ENCODE measurements around the gene TFAP2A. TPM values are rescaled to one million over a fixed set of nuclear protein-coding genes. Genes with fewer than 3 reads are reported as not detected.
A peak's percentile ranks its signal among the peaks of the same experiment; 100 is the strongest.

TFAP2A gene
- under 1 TPM in 2 of 4 donors, not detected in 2; 0.19 to 0.58 TPM for polyA plus RNA-seq
- long read RNA-seq, donor 1, partial matches to known transcripts: 0 of 1 reads
- long read RNA-seq, donor 1, other reads (novel, unspliced or antisense): 0 of 1 reads
- long read RNA-seq, donor 2: 0 reads
- long read RNA-seq, donor 3: 0 reads
- long read RNA-seq, donor 4: 0 reads
- long read RNA-seq, donor 5: 0 reads
- long read RNA-seq, donor 6: 0 reads
- long read RNA-seq, donor 7: 0 reads
- long read RNA-seq, donor 8, partial matches to known transcripts: 0 of 2 reads
- long read RNA-seq, donor 8, other reads (novel, unspliced or antisense): 0 of 2 reads
- long read RNA-seq, donor 9: 0 reads
- long read RNA-seq, donor 10: 0 reads

GRCh38 chr6:10414756-10415616 lies at the start of gene TFAP2A:
Gene TFAP2A, minus strand, starts transcription at chr6:10415074. Its CDS starts 83 bp downstream, at chr6:10414991.
- FAIRE-seq: no peak
- no peak within 1 kb of the TSS for H3K27ac ChIP-seq (ENCODE audit: low read depth in 1 of 3, low read length in 2 of 3)
- H3K36me3 ChIP-seq (ENCODE audit: control insufficient read depth in 3 of 3, insufficient read depth in 2 of 3, low read depth in 1 of 3, low read length in 3 of 3): no peaks in the 10 kb centered on the region
- peak within 1 kb of the TSS in 1 of 3 donors; percentile 4 for H3K4me3 ChIP-seq (ENCODE audit: low read depth in 1 of 3, low read length in 3 of 3)
- peak in 1 of 2 donors; percentile 19 for DNase-seq
- peaks cover 13 to 99% (median 76%) of the 10 kb centered on the region in 3 donors for H3K27me3 ChIP-seq (ENCODE audit: control insufficient read depth in 3 of 3, insufficient read depth in 3 of 3, low read length in 3 of 3)
- WGBS, 3 donors: 5 to 7% (median 6%) methylated on average over 55 to 58 of the region's 58 CpGs
- H3K4me1 ChIP-seq (ENCODE audit: control insufficient read depth in 3 of 3, insufficient read depth in 2 of 3, low read depth in 1 of 3, low read length in 2 of 3): peaks cover 7 to 32% (median 9%) of the 10 kb centered on the region in 3 donors
- peaks cover 0 to 15% of the 10 kb centered on the region in 2 donors for H3K9me3 ChIP-seq (ENCODE audit: control insufficient read depth in 2 of 2, insufficient read depth in 1 of 2, low read depth in 1 of 2, low read length in 1 of 2)

GRCh38 chr6:10463491-10464481 lies 48.9 kb upstream of the TFAP2A start:
- WGBS, 3 donors: 53 to 61% (median 57%) methylated on average over 16 of the region's 16 CpGs
- H3K4me3 ChIP-seq (ENCODE audit: low read depth in 1 of 3, low read length in 3 of 3): no peak overlapping the region
- H3K27ac ChIP-seq (ENCODE audit: low read depth in 1 of 3, low read length in 2 of 3): no peak overlapping the region
- FAIRE-seq: no peak
- H3K36me3 ChIP-seq (ENCODE audit: control insufficient read depth in 3 of 3, insufficient read depth in 2 of 3, low read depth in 1 of 3, low read length in 3 of 3): no peaks in the 10 kb centered on the region
- peaks cover 0 to 15% (median 0%) of the 10 kb centered on the region in 3 donors for H3K27me3 ChIP-seq (ENCODE audit: control insufficient read depth in 3 of 3, insufficient read depth in 3 of 3, low read length in 3 of 3)
- no peaks in the 10 kb centered on the region for H3K4me1 ChIP-seq (ENCODE audit: control insufficient read depth in 3 of 3, insufficient read depth in 2 of 3, low read depth in 1 of 3, low read length in 2 of 3)
- no peak for DNase-seq
- no peaks in the 10 kb centered on the region for H3K9me3 ChIP-seq (ENCODE audit: control insufficient read depth in 2 of 2, insufficient read depth in 1 of 2, low read depth in 1 of 2, low read length in 1 of 2)

- H3K9me3 ChIP-seq (ENCODE audit: control insufficient read depth in 2 of 2, insufficient read depth in 1 of 2, low read depth in 1 of 2, low read length in 1 of 2): no peaks in the 10 kb centered on the region
- DNase-seq: no peak
- no peak for FAIRE-seq
- H3K36me3 ChIP-seq (ENCODE audit: control insufficient read depth in 3 of 3, insufficient read depth in 2 of 3, low read depth in 1 of 3, low read length in 3 of 3): no peaks in the 10 kb centered on the region
- no peak overlapping the region for H3K27ac ChIP-seq (ENCODE audit: low read depth in 1 of 3, low read length in 2 of 3)
- 86 to 88% (median 86%) methylated on average over 12 of the region's 12 CpGs for WGBS, 3 donors
- no peaks in the 10 kb centered on the region for H3K4me1 ChIP-seq (ENCODE audit: control insufficient read depth in 3 of 3, insufficient read depth in 2 of 3, low read depth in 1 of 3, low read length in 2 of 3)
- H3K4me3 ChIP-seq (ENCODE audit: low read depth in 1 of 3, low read length in 3 of 3): no peak overlapping the region
- H3K27me3 ChIP-seq (ENCODE audit: control insufficient read depth in 3 of 3, insufficient read depth in 3 of 3, low read length in 3 of 3): peaks cover 0 to 15% (median 0%) of the 10 kb centered on the region in 3 donors
Measured at GRCh38 chr6:10463040-10463439, 48.2 kb upstream of the TFAP2A start.

GRCh38 chr6:10461850-10462249 lies 47.0 kb upstream of the TFAP2A start:
- no peak overlapping the region for H3K27ac ChIP-seq (ENCODE audit: low read depth in 1 of 3, low read length in 2 of 3)
- 69 to 83% (median 73%) methylated on average over 1 of the region's 1 CpG for WGBS, 3 donors

GRCh38 chr6:10460096-10460495 lies 45.2 kb upstream of the TFAP2A start:
- no peaks in the 10 kb centered on the region for H3K36me3 ChIP-seq (ENCODE audit: control insufficient read depth in 3 of 3, insufficient read depth in 2 of 3, low read depth in 1 of 3, low read length in 3 of 3)
- H3K27ac ChIP-seq (ENCODE audit: low read depth in 1 of 3, low read length in 2 of 3): no peak overlapping the region
- H3K4me3 ChIP-seq (ENCODE audit: low read depth in 1 of 3, low read length in 3 of 3): no peak overlapping the region
- WGBS, 3 donors: 62 to 70% (median 63%) methylated on average over 5 of the region's 5 CpGs
- peaks cover 0 to 15% (median 0%) of the 10 kb centered on the region in 3 donors for H3K27me3 ChIP-seq (ENCODE audit: control insufficient read depth in 3 of 3, insufficient read depth in 3 of 3, low read length in 3 of 3)
- H3K4me1 ChIP-seq (ENCODE audit: control insufficient read depth in 3 of 3, insufficient read depth in 2 of 3, low read depth in 1 of 3, low read length in 2 of 3): no peaks in the 10 kb centered on the region
- H3K9me3 ChIP-seq (ENCODE audit: control insufficient read depth in 2 of 2, insufficient read depth in 1 of 2, low read depth in 1 of 2, low read length in 1 of 2): no peaks in the 10 kb centered on the region
- no peak for FAIRE-seq
- DNase-seq: no peak

More at GRCh38 chr6:10461850-10462249, 47.0 kb upstream of the TFAP2A start:
- peaks cover 0 to 15% (median 0%) of the 10 kb centered on the region in 3 donors for H3K27me3 ChIP-seq (ENCODE audit: control insufficient read depth in 3 of 3, insufficient read depth in 3 of 3, low read length in 3 of 3)
- H3K36me3 ChIP-seq (ENCODE audit: control insufficient read depth in 3 of 3, insufficient read depth in 2 of 3, low read depth in 1 of 3, low read length in 3 of 3): no peaks in the 10 kb centered on the region
- H3K4me3 ChIP-seq (ENCODE audit: low read depth in 1 of 3, low read length in 3 of 3): no peak overlapping the region
- no peaks in the 10 kb centered on the region for H3K9me3 ChIP-seq (ENCODE audit: control insufficient read depth in 2 of 2, insufficient read depth in 1 of 2, low read depth in 1 of 2, low read length in 1 of 2)
- DNase-seq (no peak), FAIRE-seq (no peak)
- no peaks in the 10 kb centered on the region for H3K4me1 ChIP-seq (ENCODE audit: control insufficient read depth in 3 of 3, insufficient read depth in 2 of 3, low read depth in 1 of 3, low read length in 2 of 3)

- H3K27ac ChIP-seq (ENCODE audit: low read depth in 1 of 3, low read length in 2 of 3): no peak overlapping the region
- WGBS, 3 donors: 45 to 69% (median 59%) methylated on average over 1 of the region's 1 CpG
- no peak for DNase-seq
- H3K4me3 ChIP-seq (ENCODE audit: low read depth in 1 of 3, low read length in 3 of 3): no peak overlapping the region
- H3K36me3 ChIP-seq (ENCODE audit: control insufficient read depth in 3 of 3, insufficient read depth in 2 of 3, low read depth in 1 of 3, low read length in 3 of 3): no peaks in the 10 kb centered on the region
- no peak for FAIRE-seq
- H3K4me1 ChIP-seq (ENCODE audit: control insufficient read depth in 3 of 3, insufficient read depth in 2 of 3, low read depth in 1 of 3, low read length in 2 of 3): no peaks in the 10 kb centered on the region
- no peaks in the 10 kb centered on the region for H3K9me3 ChIP-seq (ENCODE audit: control insufficient read depth in 2 of 2, insufficient read depth in 1 of 2, low read depth in 1 of 2, low read length in 1 of 2)
- H3K27me3 ChIP-seq (ENCODE audit: control insufficient read depth in 3 of 3, insufficient read depth in 3 of 3, low read length in 3 of 3): peaks cover 0 to 6% (median 0%) of the 10 kb centered on the region in 3 donors
Measured at GRCh38 chr6:10458287-10458686, 43.4 kb upstream of the TFAP2A start.

GRCh38 chr6:10453596-10453995 lies 38.7 kb upstream of the TFAP2A start:
- Histone ChIP-seq H3K4me3 (ENCODE audit: low read depth in 1 of 3, low read length in 3 of 3) (no peak overlapping the region), H3K4me1 (ENCODE audit: control insufficient read depth in 3 of 3, insufficient read depth in 2 of 3, low read depth in 1 of 3, low read length in 2 of 3) (no peaks in the 10 kb centered on the region), H3K9me3 (ENCODE audit: control insufficient read depth in 2 of 2, insufficient read depth in 1 of 2, low read depth in 1 of 2, low read length in 1 of 2) (no peaks in the 10 kb centered on the region), H3K27me3 (ENCODE audit: control insufficient read depth in 3 of 3, insufficient read depth in 3 of 3, low read length in 3 of 3) (peaks cover 0 to 8% (median 0%) of the 10 kb centered on the region in 3 donors), H3K27ac (ENCODE audit: low read depth in 1 of 3, low read length in 2 of 3) (no peak overlapping the region), H3K36me3 (ENCODE audit: control insufficient read depth in 3 of 3, insufficient read depth in 2 of 3, low read depth in 1 of 3, low read length in 3 of 3) (no peaks in the 10 kb centered on the region)
- DNase-seq (no peak), FAIRE-seq (no peak)
